Uterus (tissue), 4 donors: ENCODE measurements around the gene FGF14. TPM values are rescaled to one million over a fixed set of nuclear protein-coding genes. Genes with fewer than 3 reads are reported as not detected.

Experiments used
- DNase-seq, 2 donors: peaks; one replicate each; pipeline ENCODE4 v3.0.0-alpha.2; 2019 to 2020
- H3K27ac ChIP-seq, 2 donors: fragments of 200-600 bp; sonication (generic); 1 replicate in 1 of 2; 2 replicates in 1 of 2; pipeline ENCODE4 v1.5.1; 2016 to 2018
- H3K27me3 ChIP-seq, 2 donors: fragments of 200-600 bp; sonication (generic); one replicate each; pipeline ENCODE4 v1.5.1; 2018 to 2019; ENCODE audit warnings: control low read depth in 1 of 2
- H3K36me3 ChIP-seq, 2 donors: fragments of 200-600 bp; sonication (generic); one replicate each; pipeline ENCODE4 v1.5.1; 2019; ENCODE audit warnings: control low read depth in 1 of 2
- H3K4me1 ChIP-seq, 2 donors: fragments of 200-600 bp; sonication (generic); one replicate each; pipeline ENCODE4 v1.5.1; 2018 to 2019; ENCODE audit warnings: control low read depth in 1 of 2
- H3K4me3 ChIP-seq, 2 donors: fragments of 200-600 bp; sonication (generic); 1 replicate in 1 of 2; 2 replicates in 1 of 2; pipeline ENCODE4 v1.5.1; 2018 to 2019; ENCODE audit warnings: mild to moderate bottlenecking in 1 of 2
- H3K9me3 ChIP-seq, 2 donors: fragments of 200-600 bp; sonication (generic); one replicate each; pipeline ENCODE4 v1.5.1; 2019; ENCODE audit warnings: control low read depth in 1 of 2
- POLR2A ChIP-seq, 2 donors: fragments of 450-650 bp; IDR thresholded peaks; one replicate each; pipeline ENCODE4 v1.6.1; 2016; ENCODE audit warnings: antibody characterized with exemption in 2 of 2, mild to moderate bottlenecking in 1 of 2, moderate library complexity in 1 of 2
- intact Hi-C: fragments of 100-400 bp; cut with DNase I; formaldehyde crosslinking; loops from one replicate; pipeline ENCODE4 v1.15.1; 2023; ENCODE audit warnings: low total_unique reads
- total RNA-seq, 4 donors: library from RNA; depleted of rRNA in 3 of 4; stranded (reverse); fragments of >200 nt in 3 of 4; gene quantifications; one replicate each; pipeline versions ENCODE4 v1.1.0 to v1.2.4, GENCODE V29; 2014 to 2023
- TF ChIP-seq, protein P1 (sequence below), 4 experiments: fragments of 200-600 bp in 2 of 4; fragments of 450-650 bp in 2 of 4; sonication (generic) in 2 of 4; IDR thresholded peaks; one replicate each; pipeline ENCODE4 v1.5.1; 2016 to 2019; ENCODE audit warnings: antibody characterized with exemption in 4 of 4, mild to moderate bottlenecking in 2 of 4, moderate library complexity in 1 of 4
- donor health status: DM: yes; HTN: yes; CAD: no.

FGF14 gene
- total RNA-seq, 4 donors from 2014 or later = under 0.01 to 0.98 (median 0.62) TPM; not detected in 1

DNA sequence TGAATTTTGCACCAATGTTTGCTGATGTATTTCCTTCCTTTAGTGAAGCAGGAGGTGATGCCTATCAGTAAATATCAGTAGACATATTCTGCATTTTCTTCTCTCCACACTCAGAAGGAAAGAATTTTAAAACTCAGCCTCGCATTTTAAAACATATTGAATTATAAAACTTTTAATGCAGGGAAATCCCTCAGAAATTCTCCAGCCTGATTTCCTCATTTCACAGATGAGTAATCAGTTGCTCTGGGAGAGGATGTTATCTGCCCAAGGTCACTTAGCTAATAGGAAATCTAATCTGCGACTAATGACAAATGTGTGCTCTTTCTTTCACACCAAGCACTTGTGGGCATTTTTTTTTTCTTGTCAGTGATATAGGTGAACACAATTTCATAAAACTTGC is 628.8 kb downstream of the FGF14 start:
- Histone ChIP-seq H3K9me3 (no peaks in the 10 kb centered on the region), H3K27me3 (no peaks in the 10 kb centered on the region), H3K36me3 (no peaks in the 10 kb centered on the region), H3K27ac (no peak overlapping the region), H3K4me3 (no peak overlapping the region), H3K4me1 (no peaks in the 10 kb centered on the region)
- TF ChIP-seq, protein P1, sequence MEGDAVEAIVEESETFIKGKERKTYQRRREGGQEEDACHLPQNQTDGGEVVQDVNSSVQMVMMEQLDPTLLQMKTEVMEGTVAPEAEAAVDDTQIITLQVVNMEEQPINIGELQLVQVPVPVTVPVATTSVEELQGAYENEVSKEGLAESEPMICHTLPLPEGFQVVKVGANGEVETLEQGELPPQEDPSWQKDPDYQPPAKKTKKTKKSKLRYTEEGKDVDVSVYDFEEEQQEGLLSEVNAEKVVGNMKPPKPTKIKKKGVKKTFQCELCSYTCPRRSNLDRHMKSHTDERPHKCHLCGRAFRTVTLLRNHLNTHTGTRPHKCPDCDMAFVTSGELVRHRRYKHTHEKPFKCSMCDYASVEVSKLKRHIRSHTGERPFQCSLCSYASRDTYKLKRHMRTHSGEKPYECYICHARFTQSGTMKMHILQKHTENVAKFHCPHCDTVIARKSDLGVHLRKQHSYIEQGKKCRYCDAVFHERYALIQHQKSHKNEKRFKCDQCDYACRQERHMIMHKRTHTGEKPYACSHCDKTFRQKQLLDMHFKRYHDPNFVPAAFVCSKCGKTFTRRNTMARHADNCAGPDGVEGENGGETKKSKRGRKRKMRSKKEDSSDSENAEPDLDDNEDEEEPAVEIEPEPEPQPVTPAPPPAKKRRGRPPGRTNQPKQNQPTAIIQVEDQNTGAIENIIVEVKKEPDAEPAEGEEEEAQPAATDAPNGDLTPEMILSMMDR (IDR thresholded peaks at IDR 0.05) = no peak
- TF ChIP-seq POLR2A (IDR thresholded peaks at IDR 0.05) = no peak
- DNase-seq = no peak
- intact Hi-C loops = no loop called here

DNA sequence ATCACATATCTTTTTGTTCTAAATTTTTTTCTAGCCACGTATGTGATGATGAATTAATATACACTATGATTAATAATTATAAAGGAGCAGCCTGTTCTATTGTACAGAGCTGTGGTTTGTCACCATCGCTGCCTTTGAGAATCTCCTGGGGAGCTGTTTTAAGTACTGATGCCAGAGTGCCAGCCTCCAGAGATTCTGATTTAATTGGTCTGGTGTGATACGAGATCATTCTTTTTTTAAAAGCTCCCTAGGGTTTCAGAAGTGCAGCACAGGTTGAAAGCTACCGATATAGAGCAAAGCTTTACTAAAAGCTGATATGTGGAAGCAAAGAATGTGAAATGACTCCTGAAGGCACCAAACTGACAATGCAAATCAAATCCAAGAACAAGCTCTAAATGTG is 634.7 kb downstream of the FGF14 start:
- no peaks in the 10 kb centered on the region for H3K36me3 ChIP-seq
- no peak overlapping the region for H3K4me3 ChIP-seq
- no peak overlapping the region for H3K27ac ChIP-seq
- TF ChIP-seq, protein P1 (IDR thresholded peaks at IDR 0.05) = no peak
- TF ChIP-seq POLR2A (IDR thresholded peaks at IDR 0.05) = no peak
- no peak for DNase-seq
- H3K27me3 ChIP-seq = no peaks in the 10 kb centered on the region
- intact Hi-C loops = no loop called here
- H3K9me3 ChIP-seq = no peaks in the 10 kb centered on the region
- no peaks in the 10 kb centered on the region for H3K4me1 ChIP-seq

DNA sequence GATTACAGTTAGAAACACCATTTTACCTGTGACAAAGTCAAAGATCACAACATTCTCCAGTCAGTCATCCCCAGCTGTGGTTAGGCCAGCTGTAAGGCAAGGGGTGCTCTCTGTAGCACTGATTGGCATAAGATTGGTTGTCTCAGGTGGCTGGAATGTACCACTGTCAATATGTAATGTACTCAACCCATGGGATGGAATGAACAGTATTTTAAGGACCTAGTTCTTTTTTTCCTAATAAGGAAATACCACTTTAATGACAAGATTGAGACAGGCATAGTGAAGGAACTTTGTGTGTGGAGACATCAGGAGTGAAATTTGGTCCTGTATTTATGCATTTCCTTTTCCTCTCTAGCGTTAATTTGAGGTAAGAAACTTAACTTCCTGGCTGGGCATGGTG is 638.7 kb downstream of the FGF14 start:
- no peaks in the 10 kb centered on the region for H3K36me3 ChIP-seq
- H3K9me3 ChIP-seq = no peaks in the 10 kb centered on the region
- no peak for TF ChIP-seq POLR2A (IDR thresholded peaks at IDR 0.05)
- TF ChIP-seq, protein P1 (IDR thresholded peaks at IDR 0.05) = no peak
- intact Hi-C loops = no loop called here
- no peaks in the 10 kb centered on the region for H3K27me3 ChIP-seq
- no peak overlapping the region for H3K4me3 ChIP-seq
- no peak for DNase-seq
- H3K4me1 ChIP-seq = no peaks in the 10 kb centered on the region
- H3K27ac ChIP-seq = no peak overlapping the region

DNA sequence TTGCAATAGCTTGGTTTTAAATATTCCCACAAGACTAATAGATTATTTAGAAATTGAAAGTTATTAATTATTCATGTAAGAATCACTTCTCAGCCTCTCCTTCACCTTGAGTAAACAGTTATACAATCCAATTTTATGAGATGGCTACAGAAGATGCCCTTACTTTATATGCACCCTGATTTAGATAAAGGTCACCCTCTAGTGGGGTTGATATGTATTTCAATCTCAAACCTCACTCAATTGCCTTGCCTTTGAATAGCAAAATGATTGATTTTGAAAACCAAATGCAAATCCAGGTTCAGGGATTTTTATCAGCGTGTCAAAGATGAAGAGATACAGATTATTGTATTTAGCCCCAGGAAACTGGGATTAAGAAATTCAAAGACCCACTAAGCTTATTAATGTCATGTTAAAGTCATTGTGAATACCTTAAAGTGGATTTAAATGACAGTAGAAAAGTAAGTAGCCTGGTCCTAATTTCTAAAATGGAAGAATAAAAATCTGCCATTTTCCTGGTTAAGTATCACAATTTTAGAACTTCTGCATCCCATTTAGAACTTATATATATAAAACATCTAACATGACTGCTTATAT is 644.3 kb downstream of the FGF14 start:
- no peak for TF ChIP-seq POLR2A (IDR thresholded peaks at IDR 0.05)
- TF ChIP-seq, protein P1 (IDR thresholded peaks at IDR 0.05) = peak in 3 of 4 experiments; percentile 5 to 29 (median 5)
- Histone ChIP-seq H3K36me3 (no peaks in the 10 kb centered on the region), H3K27me3 (no peaks in the 10 kb centered on the region), H3K4me3 (no peak overlapping the region), H3K9me3 (no peaks in the 10 kb centered on the region), H3K27ac (no peak overlapping the region), H3K4me1 (no peaks in the 10 kb centered on the region)
- intact Hi-C loops = no loop called here
- DNase-seq = no peak

DNA sequence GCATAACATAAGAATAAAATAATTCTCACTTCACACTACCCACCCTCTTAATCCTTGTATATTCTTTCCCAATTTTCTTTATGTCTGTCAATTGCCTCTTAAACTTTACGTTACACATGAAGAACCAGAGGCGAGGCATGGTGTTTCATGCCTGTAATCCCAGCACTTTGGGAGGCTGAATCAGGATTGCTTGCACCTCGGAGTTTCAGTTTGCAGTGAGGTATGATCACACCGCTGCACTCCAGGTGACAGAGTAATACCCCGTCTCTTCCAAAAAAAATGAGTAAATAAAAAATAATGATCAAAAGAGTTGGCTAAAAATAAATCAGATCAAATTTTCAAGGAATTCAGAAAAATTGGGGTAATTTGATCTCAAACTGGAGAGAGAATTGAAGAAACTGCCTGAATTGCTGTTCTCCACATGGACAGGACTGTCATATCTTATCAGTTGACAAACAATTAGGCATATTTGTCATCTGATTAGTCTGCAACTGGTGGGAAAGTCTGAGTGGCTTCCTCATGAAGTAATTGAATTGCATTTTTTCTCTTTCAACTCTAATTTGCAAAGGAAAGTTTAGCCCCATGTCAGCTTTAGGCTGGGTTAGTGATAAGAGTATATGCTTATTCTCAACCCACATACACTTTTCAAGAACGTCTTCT is 646.5 kb downstream of the FGF14 start:
- TF ChIP-seq, protein P1 (IDR thresholded peaks at IDR 0.05) = no peak
- TF ChIP-seq POLR2A (IDR thresholded peaks at IDR 0.05) = no peak
- H3K27ac ChIP-seq = no peak overlapping the region
- intact Hi-C loops = no loop called here
- H3K27me3 ChIP-seq = no peaks in the 10 kb centered on the region
- H3K4me1 ChIP-seq = no peaks in the 10 kb centered on the region
- DNase-seq = no peak
- no peaks in the 10 kb centered on the region for H3K36me3 ChIP-seq
- H3K4me3 ChIP-seq = no peak overlapping the region
- H3K9me3 ChIP-seq = no peaks in the 10 kb centered on the region
